Uterus (tissue), 2 donors: ENCODE data around the gene SNRNP35.

Experiments used
- POLR2A ChIP-seq, 2 donors: fragments of 450-650 bp; IDR thresholded peaks; one replicate each; pipeline ENCODE4 v1.6.1; 2016; ENCODE audit warnings: antibody characterized with exemption in 2 of 2, mild to moderate bottlenecking in 1 of 2, moderate library complexity in 1 of 2
- TF ChIP-seq, protein P1 (sequence below), 4 experiments: fragments of 200-600 bp in 2 of 4; fragments of 450-650 bp in 2 of 4; sonication (generic) in 2 of 4; IDR thresholded peaks; one replicate each; pipeline ENCODE4 v1.5.1; 2016 to 2019; ENCODE audit warnings: antibody characterized with exemption in 4 of 4, mild to moderate bottlenecking in 2 of 4, moderate library complexity in 1 of 4

GRCh38 chr12:123489580-123489979 is 31.6 kb downstream of the SNRNP35 start:
- TF ChIP-seq, protein P1, sequence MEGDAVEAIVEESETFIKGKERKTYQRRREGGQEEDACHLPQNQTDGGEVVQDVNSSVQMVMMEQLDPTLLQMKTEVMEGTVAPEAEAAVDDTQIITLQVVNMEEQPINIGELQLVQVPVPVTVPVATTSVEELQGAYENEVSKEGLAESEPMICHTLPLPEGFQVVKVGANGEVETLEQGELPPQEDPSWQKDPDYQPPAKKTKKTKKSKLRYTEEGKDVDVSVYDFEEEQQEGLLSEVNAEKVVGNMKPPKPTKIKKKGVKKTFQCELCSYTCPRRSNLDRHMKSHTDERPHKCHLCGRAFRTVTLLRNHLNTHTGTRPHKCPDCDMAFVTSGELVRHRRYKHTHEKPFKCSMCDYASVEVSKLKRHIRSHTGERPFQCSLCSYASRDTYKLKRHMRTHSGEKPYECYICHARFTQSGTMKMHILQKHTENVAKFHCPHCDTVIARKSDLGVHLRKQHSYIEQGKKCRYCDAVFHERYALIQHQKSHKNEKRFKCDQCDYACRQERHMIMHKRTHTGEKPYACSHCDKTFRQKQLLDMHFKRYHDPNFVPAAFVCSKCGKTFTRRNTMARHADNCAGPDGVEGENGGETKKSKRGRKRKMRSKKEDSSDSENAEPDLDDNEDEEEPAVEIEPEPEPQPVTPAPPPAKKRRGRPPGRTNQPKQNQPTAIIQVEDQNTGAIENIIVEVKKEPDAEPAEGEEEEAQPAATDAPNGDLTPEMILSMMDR (IDR thresholded peaks at IDR 0.05) = no peak
- TF ChIP-seq POLR2A (IDR thresholded peaks at IDR 0.05) = no peak
